GM20431 (cell line): ENCODE measurements around the gene PHACTR1.

ENCODE experiments used
- in situ Hi-C: fragments of 300-500 bp; cut with MseI, MboI; formaldehyde crosslinking; loops from one replicate; pipeline ENCODE4 v1.15.0; 2020; ENCODE audit warnings: low sequenced_read_pairs; ENCODE audit not compliant: unreplicated experiment

The PHACTR1 gene

DNA sequence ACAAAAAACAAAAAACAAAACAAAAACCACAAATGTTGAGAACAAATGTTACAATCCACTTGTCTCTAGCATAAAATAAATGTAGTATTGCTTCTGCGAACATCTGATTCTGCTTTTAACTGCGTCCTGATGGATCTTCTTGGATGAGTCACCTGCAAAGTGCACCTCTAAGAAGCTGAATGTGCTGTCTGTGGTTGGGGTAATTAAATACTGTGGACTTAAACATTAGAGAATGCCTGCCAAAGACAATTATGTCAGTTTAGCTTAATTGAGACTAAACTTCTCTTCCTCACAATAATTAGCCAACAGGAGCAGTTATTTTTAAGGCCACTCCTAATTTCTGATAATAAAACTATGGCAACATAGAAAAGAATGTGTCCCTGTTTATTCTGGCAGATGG lies 253.4 kb downstream of the PHACTR1 start:
- in situ Hi-C loops = no loop called here

DNA sequence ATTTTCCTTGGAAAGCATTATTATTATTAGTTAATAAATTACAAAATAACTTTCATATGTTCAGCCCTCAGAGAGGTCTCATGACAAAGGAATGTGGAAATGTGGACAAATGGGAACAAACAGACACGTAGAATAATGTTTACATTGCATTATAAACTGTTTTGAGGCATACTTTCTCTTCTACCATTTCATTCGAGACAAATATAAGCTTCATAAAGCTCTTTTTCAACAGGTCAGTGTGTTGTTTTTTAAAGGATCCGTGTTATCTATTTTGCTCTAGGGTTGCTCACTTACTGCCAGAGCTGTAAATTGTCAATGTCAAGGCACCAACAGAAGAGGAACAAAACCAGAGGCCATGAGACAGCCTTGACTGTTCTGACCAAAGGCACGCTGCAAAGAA lies 256.8 kb downstream of the PHACTR1 start:
- in situ Hi-C loops = no loop called here

DNA sequence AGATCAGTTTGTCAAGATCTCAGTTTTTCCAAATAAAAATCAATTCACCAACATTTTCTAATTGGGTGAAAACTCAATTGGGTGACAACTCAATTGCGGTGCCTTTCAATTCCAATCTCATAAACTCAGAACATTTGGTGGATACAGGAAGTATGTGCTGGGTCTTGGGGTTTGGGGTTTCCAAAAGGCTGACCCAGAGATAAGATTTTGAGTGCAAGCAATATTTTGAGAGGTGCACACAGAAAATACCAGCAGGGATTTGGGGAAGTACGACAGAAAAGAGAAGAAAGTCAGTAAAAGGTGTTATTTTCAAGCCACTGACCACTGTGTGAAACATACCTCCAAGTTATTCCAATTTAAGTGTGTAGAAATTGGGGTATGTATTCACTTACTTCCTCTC lies 258.0 kb downstream of the PHACTR1 start:
- in situ Hi-C loops = no loop called here

DNA sequence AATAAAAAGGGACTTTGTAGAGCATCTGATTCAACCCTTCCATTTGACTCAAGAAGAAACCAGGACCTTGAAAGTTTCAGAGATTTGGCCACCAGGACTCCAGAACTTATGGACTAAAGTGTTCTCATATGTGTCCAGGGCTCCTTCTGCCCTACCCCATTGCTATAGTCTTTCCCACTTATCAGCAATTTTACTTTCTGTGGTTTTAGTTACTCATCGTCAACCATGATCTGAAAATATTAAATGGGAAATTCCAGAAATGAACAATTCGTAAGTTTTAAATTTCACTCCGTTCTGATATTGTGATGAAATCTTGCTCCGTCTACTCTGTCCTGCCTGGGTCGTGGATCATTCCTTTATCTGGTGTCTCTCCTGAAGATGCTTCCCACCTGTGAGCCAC lies 259.8 kb downstream of the PHACTR1 start:
- in situ Hi-C loops = no loop called here

DNA sequence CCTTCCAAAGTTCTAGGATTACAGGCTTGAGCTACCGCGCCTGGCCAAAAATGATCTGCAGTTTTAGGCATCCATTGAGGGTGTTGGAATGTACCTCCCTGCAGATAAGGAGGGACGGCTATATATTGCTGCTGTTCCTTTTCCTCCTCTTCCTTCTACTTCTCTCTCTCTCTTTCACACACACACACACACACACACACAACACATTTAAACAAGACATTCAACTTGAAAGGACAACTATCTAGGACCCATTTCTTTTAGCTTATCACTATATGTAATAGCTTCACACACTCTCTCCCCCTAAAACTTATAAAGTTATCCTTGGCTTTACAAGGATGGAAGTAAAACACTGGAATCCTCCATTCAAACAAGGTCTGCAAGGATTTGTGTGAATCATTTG lies 260.6 kb downstream of the PHACTR1 start:
- in situ Hi-C loops = no loop called here

DNA sequence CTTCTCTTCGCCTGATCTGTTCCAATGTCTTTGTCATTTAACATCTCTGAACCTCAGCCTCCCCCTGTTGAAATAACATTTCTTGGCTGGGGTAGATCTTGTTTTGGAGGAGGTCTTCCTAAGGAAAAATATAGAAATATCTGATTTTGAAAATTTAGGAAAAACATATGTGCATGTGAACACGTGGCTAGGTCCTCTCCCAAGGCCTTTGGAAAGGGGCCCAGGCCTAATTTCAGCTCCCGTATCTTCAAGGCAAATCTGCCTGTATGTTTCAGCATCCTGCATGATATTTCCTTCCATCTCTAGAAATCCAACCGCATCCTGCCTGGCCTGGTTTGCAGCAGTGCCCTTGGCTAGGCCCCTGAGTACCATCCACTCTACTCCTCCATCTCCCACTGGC lies 261.2 kb downstream of the PHACTR1 start:
- in situ Hi-C loops = no loop called here

DNA sequence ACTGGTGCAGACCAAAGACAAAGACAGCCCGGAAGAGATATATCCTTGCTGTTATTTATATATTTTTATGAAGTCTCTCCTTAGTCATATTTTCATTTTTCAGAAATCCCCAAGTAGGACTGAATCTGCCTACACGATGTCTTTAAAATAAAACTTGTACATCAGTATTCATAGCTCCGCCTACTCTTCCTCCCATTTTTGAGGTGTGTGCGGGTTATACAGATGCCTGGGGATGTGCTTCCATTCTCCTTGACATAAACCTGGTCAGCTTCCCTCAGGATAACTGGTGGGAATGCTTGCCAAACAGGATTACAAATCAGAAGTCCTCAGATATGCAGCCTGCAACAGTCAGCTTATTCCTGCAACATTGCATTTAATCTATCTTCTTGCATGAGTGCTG lies 264.2 kb downstream of the PHACTR1 start:
- in situ Hi-C loops = no loop called here

DNA sequence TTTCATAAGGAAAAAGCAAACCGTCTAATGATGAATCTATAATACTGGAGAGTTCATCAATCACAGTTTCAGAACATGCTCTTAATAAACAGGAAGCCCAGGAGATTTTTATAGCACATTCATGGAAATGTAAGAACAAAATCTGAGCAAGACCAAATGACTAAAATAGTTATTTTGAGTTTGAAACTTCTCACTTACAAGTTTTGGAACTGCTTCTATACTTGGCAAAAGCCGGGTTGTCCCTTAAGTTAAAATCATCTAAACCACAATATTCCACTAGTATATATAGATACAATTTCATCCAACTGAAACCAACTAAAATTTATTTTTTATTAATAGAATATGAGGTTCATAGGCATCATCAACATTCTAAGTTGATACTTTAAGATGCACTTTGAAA lies 268.2 kb downstream of the PHACTR1 start:
- in situ Hi-C loops = no loop called here

DNA sequence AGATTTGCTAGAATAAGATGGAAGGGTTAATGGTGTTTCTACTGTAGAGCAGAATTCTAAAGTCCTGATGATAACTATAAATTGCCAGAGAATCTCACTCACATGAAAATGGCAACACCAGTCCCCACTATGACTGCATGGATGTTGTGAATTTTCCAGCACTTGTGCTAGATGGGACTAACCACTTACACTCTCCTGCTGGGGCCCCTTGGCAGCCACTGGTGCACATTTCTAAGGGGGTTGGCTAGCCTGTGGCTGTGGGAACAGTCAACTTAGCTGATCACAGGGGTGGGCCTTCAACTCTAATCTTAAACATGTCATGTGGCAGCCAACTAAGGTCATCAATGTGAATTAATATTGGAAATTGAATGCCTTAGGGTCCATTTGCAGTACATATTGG lies 271.2 kb downstream of the PHACTR1 start:
- in situ Hi-C loops = no loop called here

DNA sequence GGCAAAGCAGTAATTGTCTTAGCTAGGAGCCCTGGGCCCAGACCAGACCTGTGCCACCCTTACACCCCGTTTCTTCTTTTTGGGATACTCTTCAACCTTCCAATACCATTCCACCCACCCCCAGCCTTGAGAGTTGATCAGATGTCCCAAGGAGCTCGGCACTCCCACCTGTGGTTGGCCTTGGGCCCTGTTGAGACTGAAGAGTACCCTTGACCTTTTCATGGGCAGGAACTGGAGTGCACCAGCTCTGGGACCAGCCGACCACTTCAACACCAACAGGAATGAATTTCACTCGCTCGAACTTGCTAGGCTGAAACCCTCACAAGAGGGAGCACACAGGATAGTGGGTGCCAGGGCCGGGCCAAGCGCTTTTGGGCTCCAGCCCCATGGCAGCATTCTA lies 273.6 kb downstream of the PHACTR1 start:
- in situ Hi-C loops = no loop called here

DNA sequence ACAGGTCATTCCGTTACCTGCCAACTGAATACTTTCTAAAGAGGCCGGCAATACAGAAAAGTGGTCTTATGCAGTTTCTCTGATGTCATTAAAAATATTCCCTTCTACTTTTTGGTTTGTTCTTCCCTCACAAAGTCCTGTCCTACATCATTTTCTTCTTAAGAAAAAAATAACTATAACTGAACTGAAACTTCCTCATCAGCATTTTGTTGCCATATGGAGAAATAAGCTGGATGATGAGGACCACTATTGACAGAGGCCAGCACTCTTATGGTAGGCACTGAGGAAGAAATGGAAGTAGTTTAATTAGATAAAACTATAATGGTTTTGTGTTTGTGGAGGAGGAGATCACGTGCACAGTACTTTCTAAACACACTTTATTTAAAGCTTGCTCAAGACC lies 274.9 kb downstream of the PHACTR1 start:
- in situ Hi-C loops = no loop called here

DNA sequence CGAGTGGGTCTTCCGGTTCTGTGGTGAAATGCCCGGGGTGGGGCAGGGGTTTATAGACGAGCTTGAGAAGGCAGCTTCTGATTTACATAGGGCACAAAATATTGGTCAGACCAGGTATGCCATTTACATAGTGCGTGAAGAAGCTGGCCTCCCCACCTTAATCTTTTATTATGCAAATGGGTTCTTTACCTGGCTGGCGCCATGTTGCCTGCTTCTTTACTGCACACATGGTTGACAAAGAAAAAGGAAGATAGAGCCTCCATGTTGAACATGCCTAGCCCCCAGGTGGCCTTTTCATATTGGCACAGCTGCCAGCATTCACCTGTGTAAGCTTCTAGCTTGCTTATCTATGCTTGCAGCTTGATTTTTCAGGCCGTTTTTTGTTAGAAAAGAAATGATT lies 276.2 kb downstream of the PHACTR1 start:
- in situ Hi-C loops = no loop called here

DNA sequence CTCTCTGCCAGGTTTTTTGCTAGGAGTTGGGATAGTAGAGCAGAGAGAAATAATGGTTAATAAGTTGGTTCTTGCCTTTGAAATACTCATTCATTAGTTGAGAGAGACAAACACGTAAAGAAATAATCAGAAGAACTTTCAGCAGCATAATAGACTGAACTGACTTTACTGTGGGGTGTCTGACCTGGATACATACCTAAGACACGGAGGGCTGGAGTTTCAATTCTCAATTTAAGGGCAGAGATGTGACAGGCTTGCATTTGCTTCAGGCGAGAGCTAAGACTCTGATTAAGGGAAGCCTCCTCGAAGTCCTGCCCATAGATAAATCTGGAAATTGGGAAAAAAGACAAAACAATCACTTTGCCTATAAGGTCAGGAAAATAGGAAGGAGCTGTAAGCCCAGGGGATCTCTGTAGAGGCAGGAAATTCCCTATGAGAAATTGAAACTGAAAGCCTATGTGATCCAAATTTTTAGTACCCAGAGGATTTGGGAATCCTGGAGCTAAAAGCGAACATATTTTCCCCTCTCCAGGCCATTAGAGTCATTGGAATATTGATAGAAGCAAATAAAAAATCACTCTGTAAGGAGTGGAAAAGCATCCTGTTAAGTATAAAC lies 276.8 kb downstream of the PHACTR1 start:
- in situ Hi-C loops = no loop called here

DNA sequence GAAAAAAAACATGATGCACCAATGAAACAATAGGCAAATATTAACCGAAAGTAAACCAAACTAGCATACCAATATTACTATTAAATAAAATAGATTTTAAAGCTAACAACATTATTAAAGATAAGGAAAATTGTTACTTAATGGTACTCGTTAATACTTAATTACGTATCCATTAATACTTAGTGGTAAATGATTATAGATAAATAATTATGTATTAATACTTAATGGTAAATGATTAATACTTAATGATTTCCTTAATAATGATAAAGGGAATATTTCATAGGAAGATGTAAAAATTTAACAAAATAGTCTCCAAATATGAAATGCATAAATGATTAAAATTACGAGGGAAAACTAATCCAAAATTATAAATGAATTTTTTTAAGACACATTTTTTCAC lies 278.9 kb downstream of the PHACTR1 start:
- in situ Hi-C loops = no loop called here

DNA sequence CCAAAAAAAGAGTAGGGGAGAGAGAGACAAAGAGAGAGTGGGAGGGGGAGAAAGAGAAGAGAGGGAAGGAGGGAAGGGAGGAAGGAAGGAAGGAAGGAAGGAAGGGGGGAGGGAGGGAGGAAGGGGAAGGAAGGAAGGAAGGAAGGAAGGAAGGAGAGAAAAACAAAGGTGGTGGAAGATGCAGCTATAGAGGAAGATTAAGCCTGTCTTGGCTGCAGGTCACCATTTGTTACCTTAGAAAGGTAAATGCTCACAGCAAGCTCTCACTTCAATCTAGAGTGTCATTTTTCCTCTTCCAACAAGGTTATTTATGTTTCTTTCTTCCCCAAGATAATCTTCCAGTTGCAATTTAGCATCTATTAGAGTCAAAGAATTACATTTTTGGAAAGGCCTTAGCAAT lies 284.0 kb downstream of the PHACTR1 start:
- in situ Hi-C loops = no loop called here

DNA sequence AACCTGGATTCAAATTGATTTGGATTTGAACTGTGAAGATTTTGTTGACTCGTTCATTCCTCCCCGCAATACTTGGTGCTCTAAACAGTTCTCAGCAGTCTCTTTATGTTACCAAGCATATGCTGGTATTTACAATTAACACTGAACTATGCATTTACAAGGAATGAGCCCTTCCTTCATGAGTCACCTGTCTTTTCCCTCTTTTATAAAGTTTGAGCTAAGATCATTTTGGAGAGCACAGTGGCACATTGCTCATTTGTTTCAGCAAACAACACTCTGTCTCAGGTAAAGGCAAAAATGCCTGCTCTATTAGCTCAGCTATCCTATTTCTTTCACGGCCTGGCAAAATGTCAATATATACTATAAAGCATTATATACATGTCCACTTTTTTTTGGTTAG lies 285.4 kb downstream of the PHACTR1 start:
- in situ Hi-C loops = no loop called here

DNA sequence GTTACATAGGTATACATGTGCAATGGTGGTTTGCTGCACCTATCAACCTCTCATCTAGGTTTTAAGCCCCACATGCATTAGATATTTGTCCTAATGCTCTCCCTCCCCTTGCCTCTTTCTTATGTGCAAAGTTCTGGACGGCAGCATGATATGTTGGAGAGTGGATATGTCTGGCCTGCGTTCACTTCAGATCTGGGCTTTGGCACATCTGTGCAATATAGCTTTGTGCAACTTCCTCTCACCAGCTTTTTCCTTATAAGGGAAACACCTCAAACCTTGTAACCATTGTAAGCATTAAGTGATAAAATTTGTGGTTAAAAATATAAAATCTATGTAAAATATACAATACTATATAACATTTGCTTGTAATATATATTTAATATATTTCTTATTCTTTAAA lies 288.0 kb downstream of the PHACTR1 start:
- in situ Hi-C loops = no loop called here

DNA sequence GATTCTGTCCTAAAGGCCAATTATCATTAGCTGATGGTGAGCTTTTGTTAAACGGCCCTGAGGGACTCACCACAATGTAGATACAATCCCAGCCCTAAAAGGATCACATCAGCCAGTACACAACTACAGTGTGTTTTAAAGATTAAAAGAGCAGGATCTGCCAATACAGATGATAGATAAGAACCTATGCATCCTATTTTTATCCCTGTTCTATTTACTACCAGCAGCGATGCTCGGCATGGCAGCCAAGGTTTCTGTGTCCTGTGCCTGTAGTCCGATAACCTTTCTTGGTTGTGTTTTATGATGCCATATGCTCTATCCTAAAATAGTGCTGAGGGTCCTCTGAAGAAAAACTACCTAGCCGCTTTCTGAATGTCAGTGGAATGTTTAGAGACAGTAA lies 289.4 kb downstream of the PHACTR1 start:
- in situ Hi-C loops = no loop called here

DNA sequence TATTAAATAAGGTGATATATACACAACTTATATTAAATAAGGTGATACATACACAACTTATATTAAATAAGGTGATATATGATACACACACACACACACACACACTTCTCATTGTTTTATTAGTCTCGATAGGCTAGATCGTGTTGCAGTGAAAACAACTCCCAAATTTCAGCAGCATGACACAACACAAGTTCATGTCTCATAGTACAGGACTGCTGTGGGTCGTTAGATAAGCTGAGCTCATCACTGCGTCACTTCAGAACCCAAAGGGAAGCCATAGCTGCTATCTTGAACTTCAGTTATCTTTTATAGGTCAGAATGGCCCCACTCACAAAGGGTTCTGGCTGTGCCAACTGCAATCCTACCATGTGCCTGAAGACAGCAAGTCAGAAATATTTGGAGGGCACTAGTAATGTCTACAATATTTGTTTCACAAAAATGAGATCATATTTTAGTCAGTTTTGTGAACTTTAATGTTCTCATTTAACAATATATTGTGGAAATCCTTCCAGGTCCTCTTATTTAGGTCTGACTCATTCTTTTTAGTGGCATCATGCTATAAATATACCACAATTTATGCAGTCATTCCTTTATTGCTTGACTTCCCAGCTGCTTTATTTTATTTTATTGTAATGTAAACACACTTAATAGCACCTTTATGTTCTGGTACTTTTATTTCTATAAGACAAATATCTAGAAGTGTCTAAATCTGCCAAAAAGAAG lies 290.2 kb downstream of the PHACTR1 start:
- in situ Hi-C loops = no loop called here

DNA sequence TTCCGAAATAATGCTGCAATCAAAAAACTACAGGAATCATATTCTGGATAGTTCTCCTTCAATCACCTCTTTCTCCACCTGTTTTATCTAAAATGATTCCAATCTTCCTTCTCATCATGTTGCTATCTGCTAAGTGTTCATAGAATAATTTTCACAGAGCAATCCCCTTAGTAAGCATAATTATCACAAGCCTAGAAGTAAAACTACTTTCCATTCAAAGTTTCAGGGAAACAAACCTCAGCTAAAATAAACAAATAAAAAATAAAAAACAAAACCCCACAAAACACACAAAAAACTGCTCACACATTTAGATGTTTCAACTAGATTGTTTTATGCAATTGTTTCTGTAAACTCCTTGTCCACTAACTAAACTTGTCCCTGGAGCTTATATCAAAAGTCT lies 291.2 kb downstream of the PHACTR1 start:
- in situ Hi-C loops = no loop called here

DNA sequence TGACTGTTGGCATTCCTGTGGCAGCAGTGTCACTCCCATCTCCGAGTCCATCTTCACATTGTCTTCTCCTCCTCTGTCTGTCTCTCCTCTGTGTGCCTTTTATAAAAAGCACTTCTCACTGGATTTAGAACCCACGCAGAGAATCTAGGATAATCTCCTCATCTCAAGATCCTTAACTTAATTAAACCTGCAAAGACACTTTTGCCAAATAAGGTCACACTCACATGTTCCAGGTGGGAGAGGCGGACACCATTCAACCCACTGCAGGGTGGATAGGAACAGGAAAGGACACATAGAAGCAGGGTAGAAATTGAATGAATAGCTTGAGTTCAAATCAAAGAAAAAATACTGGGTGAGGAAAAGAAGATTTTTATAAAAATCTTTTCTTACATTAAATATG lies 292.5 kb downstream of the PHACTR1 start:
- in situ Hi-C loops = no loop called here

DNA sequence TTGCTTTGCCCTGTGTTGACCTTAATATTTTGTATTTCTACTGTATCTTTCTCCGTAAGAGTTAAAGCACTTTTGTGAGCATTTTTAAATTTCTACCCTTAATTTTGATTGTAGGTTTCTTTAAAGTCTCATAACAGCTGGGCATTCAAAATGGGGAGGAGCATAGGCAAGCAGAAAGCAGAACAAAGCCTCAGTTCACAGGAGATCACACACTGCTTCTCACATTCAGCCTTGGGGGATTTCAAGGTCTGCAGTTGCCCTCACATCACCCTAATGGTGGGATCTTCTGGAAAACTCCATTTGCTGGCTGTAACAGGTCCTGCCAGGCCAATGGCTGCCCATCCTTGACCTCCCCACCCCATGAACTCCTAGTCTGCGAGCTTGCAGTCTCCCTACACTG lies 292.9 kb downstream of the PHACTR1 start:
- in situ Hi-C loops = no loop called here
